ENCODE data around the gene PHF21B. TPM values are rescaled to one million over a fixed set of nuclear protein-coding genes. Genes with fewer than 3 reads are reported as not detected.

The PHF21B gene
- total RNA-seq, 1 experiment from 2014 or later = 4.5 TPM

- no peaks in the 10 kb centered on the region for H3K36me3 ChIP-seq (ENCODE audit: control insufficient read depth, insufficient read depth, low read length)
- no peak overlapping the region for H3K27ac ChIP-seq (ENCODE audit: low read length)
- DNase-seq (ENCODE audit: low read depth, low spot score) = no peak
- in situ Hi-C loops (cut with HindIII; ENCODE audit: low pct_unique_long_range_greater_than_20kb, low sequenced_read_pairs) (no loop called here), intact Hi-C loops (cut with micrococcal nuclease; ENCODE audit: unreplicated experiment) (no loop called here)
- H3K4me3 ChIP-seq (ENCODE audit: low read depth in 2 of 2, low read length in 2 of 2) = no peak overlapping the region
- no TSS peak for BruUV-seq (replicated peaks)
- no peaks in the 10 kb centered on the region for H3K9me3 ChIP-seq (ENCODE audit: control insufficient read depth, insufficient read depth, low read depth, low read length)
- TF ChIP-seq REST (IDR thresholded peaks at IDR 0.05; ENCODE audit: insufficient read depth in 1 of 2, low read depth in 2 of 2, low read length in 1 of 2) (no peak), CTCF (IDR thresholded peaks at IDR 0.05) (no peak)
- no peaks in the 10 kb centered on the region for H3K4me1 ChIP-seq (ENCODE audit: control insufficient read depth, insufficient read depth, low read length)
- no peak for ATAC-seq
- no peaks in the 10 kb centered on the region for H3K27me3 ChIP-seq (ENCODE audit: control insufficient read depth, insufficient read depth, low read length)
- CTCF ChIA-PET = no interaction called here
- POLR2A ChIA-PET = no interaction called here
Measured at GRCh38 chr22:44847380-44847779, 162.4 kb downstream of the PHF21B start.

GRCh38 chr22:44846726-44847275 is 163.0 kb downstream of the PHF21B start:
- ChIA-PET CTCF (no interaction called here), POLR2A (interaction anchor here (0.6 kb wide), 1 partner anchor 158 kb away, joined by 4 read pairs; no protein-coding TSS in a partner anchor)
- BruUV-seq (replicated peaks) = no TSS peak
- no peaks in the 10 kb centered on the region for H3K27me3 ChIP-seq (ENCODE audit: control insufficient read depth, insufficient read depth, low read length)
- no peak for DNase-seq (ENCODE audit: low read depth, low spot score)
- no peak for TF ChIP-seq SIN3A (IDR thresholded peaks at IDR 0.05; ENCODE audit: borderline replicate concordance, insufficient read depth, low read depth, low read length)
- no peaks in the 10 kb centered on the region for H3K9me3 ChIP-seq (ENCODE audit: control insufficient read depth, insufficient read depth, low read depth, low read length)
- H3K27ac ChIP-seq (ENCODE audit: low read length) = no peak overlapping the region
- H3K4me3 ChIP-seq (ENCODE audit: low read depth in 2 of 2, low read length in 2 of 2) = no peak overlapping the region
- H3K4me1 ChIP-seq (ENCODE audit: control insufficient read depth, insufficient read depth, low read length) = no peaks in the 10 kb centered on the region
- intact Hi-C loops (cut with micrococcal nuclease; ENCODE audit: unreplicated experiment) (no loop called here), in situ Hi-C loops (cut with HindIII; ENCODE audit: low pct_unique_long_range_greater_than_20kb, low sequenced_read_pairs) (no loop called here)
- H3K36me3 ChIP-seq (ENCODE audit: control insufficient read depth, insufficient read depth, low read length) = no peaks in the 10 kb centered on the region
- ATAC-seq = no peak

- TF ChIP-seq TCF7L2 (IDR thresholded peaks at IDR 0.05; ENCODE audit: low read depth, low read length) (no peak), CTCF (IDR thresholded peaks at IDR 0.05) (no peak), SIN3A (IDR thresholded peaks at IDR 0.05; ENCODE audit: borderline replicate concordance, insufficient read depth, low read depth, low read length) (no peak), REST (IDR thresholded peaks at IDR 0.05; ENCODE audit: insufficient read depth in 1 of 2, low read depth in 2 of 2, low read length in 1 of 2) (no peak), POLR2AphosphoS5 (IDR thresholded peaks at IDR 0.05; ENCODE audit: low read depth, low read length) (no peak)
- ATAC-seq (no peak), DNase-seq (ENCODE audit: low read depth, low spot score) (no peak)
- no peak overlapping the region for H3K27ac ChIP-seq (ENCODE audit: low read length)
- no peak overlapping the region for H3K4me3 ChIP-seq (ENCODE audit: low read depth in 2 of 2, low read length in 2 of 2)
- no peaks in the 10 kb centered on the region for H3K9me3 ChIP-seq (ENCODE audit: control insufficient read depth, insufficient read depth, low read depth, low read length)
- CTCF ChIA-PET = no interaction called here
- POLR2A ChIA-PET = interaction anchor here (0.6 kb wide), 1 partner anchor 159 kb away, joined by 4 read pairs; no protein-coding TSS in a partner anchor
- H3K36me3 ChIP-seq (ENCODE audit: control insufficient read depth, insufficient read depth, low read length) = no peaks in the 10 kb centered on the region
- intact Hi-C loops (cut with micrococcal nuclease; ENCODE audit: unreplicated experiment) (no loop called here), in situ Hi-C loops (cut with HindIII; ENCODE audit: low pct_unique_long_range_greater_than_20kb, low sequenced_read_pairs) (no loop called here)
- BruUV-seq (replicated peaks) = no TSS peak
- H3K27me3 ChIP-seq (ENCODE audit: control insufficient read depth, insufficient read depth, low read length) = no peaks in the 10 kb centered on the region
- no peaks in the 10 kb centered on the region for H3K4me1 ChIP-seq (ENCODE audit: control insufficient read depth, insufficient read depth, low read length)
Measured at GRCh38 chr22:44845796-44846720, 163.7 kb downstream of the PHF21B start.
